Spleen (tissue), 7 donors: ENCODE data around the gene DDX17.

Experiments
- POLR2A ChIP-seq, 3 donors: fragments of 450-650 bp; IDR thresholded peaks; one replicate each; pipeline ENCODE4 v1.5.1; 2017; ENCODE audit warnings: antibody characterized with exemption in 3 of 3, mild to moderate bottlenecking in 1 of 3
- TF ChIP-seq, protein P1 (sequence below), 11 experiments: fragments of 200-600 bp in 7 of 11; fragments of 450-650 bp in 4 of 11; sonication (generic) in 4 of 11; IDR thresholded peaks in 8 of 11; conservative IDR thresholded peaks in 3 of 11; 1 replicate in 7 of 11; 2 replicates in 4 of 11; pipeline versions ENCODE4 v1.4.0 to v1.8.0; 2016 to 2021; ENCODE audit warnings: antibody characterized with exemption in 11 of 11, inconsistent platforms in 4 of 11, mild to moderate bottlenecking in 1 of 11
- donor health status: DM: no; HTN: no; CAD: no; lungs with moderate emphysema.
- donor health status: DM: no; HTN: no; CAD: no.
- donor health status: DM: no; HTN: no; CAD: no.

DNA sequence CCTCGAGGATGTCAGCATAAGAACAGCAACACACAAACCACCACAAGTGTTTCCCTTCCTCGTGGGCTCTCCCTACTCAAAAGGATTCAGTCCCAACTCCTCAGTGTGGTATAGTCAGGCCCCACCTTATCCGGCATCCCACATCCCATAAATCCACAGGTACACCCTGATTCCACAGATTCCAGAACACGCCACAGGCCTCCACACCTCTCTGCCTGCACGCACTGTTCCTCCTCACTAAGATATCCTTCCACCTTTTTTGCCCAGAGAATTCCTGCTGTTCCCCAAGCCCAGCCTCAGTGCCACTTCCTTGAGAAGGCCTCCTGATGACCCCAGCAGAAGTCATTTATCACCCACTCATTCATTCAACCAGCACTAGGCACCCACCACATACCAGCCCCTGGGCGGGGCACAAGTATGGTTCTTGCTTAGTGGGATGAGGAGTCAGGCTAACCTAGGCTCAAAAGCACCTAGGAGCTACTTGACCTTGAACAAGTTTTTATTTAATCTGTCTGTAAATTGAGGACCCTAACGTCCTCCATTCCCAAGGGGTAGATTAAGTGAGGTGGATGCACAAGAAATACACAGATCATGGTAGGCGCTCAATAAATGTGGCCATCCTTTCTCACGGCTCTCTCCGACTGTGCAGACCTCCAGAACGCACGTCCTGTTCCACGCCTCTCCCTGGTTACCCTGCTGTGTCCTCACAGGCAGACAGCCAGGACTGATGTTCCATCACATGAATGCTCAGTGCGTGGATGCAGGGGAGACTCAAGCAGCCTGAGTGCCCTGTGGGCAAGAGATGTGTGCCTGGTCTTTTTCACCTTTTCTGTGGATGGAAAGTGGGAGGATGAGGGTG lies 49.0 kb downstream of the DDX17 start:
- TF ChIP-seq, protein P1, sequence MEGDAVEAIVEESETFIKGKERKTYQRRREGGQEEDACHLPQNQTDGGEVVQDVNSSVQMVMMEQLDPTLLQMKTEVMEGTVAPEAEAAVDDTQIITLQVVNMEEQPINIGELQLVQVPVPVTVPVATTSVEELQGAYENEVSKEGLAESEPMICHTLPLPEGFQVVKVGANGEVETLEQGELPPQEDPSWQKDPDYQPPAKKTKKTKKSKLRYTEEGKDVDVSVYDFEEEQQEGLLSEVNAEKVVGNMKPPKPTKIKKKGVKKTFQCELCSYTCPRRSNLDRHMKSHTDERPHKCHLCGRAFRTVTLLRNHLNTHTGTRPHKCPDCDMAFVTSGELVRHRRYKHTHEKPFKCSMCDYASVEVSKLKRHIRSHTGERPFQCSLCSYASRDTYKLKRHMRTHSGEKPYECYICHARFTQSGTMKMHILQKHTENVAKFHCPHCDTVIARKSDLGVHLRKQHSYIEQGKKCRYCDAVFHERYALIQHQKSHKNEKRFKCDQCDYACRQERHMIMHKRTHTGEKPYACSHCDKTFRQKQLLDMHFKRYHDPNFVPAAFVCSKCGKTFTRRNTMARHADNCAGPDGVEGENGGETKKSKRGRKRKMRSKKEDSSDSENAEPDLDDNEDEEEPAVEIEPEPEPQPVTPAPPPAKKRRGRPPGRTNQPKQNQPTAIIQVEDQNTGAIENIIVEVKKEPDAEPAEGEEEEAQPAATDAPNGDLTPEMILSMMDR (IDR thresholded peaks at IDR 0.05 in 8 of 11, conservative IDR thresholded peaks at IDR 0.05 in 3 of 11) = no peak
- TF ChIP-seq POLR2A (IDR thresholded peaks at IDR 0.05) = no peak
